ENCODE data around the gene MYBPC3.
"Not testable (repeated sequence)": the region's sequence is repeated elsewhere in the genome, so short reads cannot be mapped to it uniquely, and the experiment has no call there.

The MYBPC3 gene

GRCh38 chr11:47336595-47336994 is 15.9 kb downstream of the MYBPC3 start:
- DNase-seq: no peak

GRCh38 chr11:47335733-47336132 is 16.8 kb downstream of the MYBPC3 start:
- no peak for DNase-seq

- DNase-seq: not testable (repeated sequence)
Measured at GRCh38 chr11:47334699-47335411, 17.6 kb downstream of the MYBPC3 start.

GRCh38 chr11:47333886-47334443 is 18.5 kb downstream of the MYBPC3 start:
- DNase-seq: no peak

- no peak for DNase-seq
Measured at GRCh38 chr11:47333526-47333845, 19.0 kb downstream of the MYBPC3 start.

GRCh38 chr11:47332791-47333525 is 19.5 kb downstream of the MYBPC3 start:
- no peak for DNase-seq

DNA sequence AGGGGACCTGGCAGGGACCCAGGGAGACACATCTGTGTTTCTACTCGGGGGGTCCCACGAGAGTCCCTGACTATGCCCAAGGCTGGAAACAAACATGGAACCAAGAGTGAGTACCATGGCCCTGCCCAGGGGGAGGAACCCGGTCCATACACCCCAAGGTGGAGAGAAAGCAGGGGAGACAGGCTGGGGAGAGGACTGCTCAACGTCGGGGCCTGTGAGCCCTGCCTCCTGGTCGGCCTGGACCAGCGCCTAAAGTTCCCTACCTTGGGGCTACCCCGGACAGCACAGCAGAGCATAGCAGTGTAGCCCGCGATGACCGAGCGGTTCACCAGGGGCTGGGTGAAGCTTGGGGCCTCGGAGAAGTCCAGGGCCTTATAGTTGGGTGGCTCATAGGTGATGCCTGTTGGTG is 20.2 kb downstream of the MYBPC3 start:
- DNase-seq: no peak

GRCh38 chr11:47331454-47332302 is 20.8 kb downstream of the MYBPC3 start:
- DNase-seq: no peak

DNA sequence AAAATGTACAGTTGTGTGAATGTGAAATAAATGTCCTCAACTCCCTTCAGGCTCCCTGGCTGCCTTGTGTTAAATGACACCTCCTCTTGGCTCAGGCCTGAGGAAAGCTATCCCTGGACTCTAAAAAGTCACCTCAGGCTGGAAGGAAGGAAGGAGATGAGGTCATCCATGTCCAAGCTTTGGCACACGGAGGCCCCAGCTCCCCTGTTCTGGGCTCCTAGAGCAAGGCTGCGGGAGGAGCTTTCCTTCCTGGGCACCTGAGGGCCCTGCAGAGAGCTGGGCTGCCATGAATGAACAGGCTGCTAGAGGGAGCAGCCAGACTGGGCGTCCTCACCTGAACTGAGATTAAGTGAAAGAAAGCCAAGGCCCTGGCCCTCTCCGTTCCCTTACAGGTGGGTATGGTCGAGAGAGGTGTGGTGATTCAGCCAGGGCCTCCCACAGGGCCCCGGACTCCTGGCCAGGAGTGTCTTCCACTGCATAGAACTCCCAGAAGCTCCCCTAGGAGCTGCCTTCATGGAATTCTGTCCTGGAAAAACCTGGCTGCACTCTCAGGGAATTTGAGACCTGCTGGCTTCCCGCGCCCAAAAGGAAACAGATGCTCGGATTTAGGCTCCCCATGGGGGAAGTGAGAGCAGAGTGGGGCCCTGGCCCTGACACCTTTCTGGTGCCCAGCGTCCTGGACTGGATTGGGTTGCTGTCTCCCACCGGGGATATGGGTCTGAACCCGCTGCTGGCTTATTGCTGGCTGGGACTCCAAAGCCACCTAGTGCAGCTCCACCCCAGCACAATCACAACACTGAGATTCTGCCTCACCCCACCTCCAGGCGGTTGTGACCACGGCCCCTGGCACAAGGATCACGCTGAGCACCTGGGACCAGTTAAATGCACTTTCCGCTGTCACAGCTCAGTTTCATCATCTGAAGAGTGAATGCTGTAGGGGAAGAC is 22.2 kb downstream of the MYBPC3 start:
- no peak for DNase-seq

- DNase-seq: no peak
Measured at GRCh38 chr11:47329431-47329986, 23.0 kb downstream of the MYBPC3 start.

DNA sequence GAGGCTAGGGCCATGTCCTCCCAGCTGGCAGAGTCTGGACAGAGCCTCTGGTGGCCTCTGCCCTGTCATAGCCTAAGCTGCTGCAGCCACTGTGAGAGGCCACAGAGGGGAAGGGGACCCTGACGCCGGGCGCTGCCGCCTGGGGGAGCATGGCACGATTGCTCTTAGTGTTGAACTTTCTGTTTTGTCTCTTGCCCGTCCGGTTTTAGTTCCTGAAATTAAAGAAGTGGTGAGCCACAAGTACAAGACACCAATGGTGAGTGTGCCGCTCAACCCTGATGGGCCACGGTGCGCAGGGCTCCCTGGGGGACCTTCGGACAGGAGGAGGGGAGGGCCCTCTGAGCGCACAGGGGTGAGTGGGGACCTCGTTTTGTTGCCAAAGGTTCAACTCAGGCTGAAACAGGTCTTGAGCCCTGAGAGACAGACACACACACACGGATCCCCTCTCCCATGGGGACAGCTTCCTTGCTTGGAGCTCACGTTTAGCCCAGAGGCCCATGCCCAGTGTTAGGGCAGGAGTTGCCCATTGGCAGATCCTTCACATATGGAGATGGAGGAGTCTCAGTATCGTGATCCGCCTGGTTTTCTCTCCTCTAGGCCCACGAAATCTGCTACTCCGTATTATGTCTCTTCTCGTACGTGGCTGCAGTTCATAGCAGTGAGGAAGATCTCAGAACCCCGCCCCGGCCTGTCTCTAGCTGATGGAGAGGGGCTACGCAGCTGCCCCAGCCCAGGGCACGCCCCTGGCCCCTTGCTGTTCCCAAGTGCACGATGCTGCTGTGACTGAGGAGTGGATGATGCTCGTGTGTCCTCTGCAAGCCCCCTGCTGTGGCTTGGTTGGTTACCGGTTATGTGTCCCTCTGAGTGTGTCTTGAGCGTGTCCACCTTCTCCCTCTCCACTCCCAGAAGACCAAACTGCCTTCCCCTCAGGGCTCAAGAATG is 23.8 kb downstream of the MYBPC3 start:
- no peak for DNase-seq

- DNase-seq: no peak
Measured at GRCh38 chr11:47327949-47328348, 24.6 kb downstream of the MYBPC3 start.

DNA sequence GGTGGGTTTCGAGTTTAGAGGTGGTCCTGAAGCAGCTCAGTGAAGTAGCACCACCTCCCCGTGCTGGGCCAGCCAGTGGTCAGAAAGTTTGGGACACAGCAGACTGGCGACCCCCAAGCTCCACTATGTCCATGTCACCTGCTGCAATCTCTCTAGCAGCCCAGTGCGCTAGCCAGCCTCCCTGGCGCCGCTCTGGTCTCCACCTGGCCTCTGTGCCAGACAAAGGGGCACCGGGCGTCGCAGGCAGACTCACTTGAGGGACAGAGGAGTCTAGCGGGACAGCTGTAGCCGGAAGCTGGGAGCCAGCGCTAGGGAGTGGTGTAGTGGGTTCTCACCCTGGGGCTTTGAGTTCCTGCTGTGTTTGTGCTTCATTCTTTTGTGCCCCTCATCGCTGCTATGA is 25.5 kb downstream of the MYBPC3 start:
- DNase-seq: no peak

DNA sequence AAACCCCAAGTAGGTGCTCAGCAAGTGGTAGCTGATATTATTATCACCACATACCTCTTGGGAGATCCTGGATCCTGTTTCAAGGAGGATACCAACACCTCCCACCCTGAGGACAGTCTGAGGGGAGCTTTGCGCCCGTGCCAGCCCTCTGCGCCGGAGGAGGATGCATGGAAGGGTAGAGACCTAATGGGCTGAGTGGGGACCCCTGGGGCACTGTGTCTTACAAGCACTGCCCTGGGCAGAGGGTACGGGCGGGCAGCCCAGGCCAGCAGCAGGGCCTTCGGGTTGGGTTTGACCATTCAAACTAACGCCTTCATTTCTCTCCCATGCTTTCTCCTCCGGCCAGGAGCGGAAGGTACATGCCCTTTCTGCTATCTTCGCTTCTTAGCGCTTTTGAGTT is 26.3 kb downstream of the MYBPC3 start:
- DNase-seq: no peak

GRCh38 chr11:47325271-47326041 is 27.0 kb downstream of the MYBPC3 start:
- DNase-seq: no peak

DNA sequence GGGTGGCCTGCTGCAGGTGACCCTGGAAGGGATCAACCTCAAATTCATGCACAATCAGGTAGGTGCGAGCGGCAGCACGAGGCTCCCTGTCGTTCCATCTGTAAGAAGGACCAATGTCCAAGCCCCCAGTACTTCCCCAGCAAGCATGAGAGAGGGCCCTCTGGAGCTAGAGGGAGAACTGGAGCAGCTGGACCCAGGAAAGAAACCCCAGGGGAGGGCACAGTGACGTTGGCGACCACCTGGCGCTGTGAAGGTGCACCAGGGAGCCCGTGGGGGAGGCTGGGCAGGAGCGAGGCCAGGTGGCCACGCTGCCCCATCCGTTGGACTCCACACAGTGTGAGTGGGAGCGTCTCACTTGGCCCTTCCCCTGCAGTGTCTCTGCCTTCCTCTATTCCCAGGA is 28.0 kb downstream of the MYBPC3 start:
- no peak for DNase-seq

DNA sequence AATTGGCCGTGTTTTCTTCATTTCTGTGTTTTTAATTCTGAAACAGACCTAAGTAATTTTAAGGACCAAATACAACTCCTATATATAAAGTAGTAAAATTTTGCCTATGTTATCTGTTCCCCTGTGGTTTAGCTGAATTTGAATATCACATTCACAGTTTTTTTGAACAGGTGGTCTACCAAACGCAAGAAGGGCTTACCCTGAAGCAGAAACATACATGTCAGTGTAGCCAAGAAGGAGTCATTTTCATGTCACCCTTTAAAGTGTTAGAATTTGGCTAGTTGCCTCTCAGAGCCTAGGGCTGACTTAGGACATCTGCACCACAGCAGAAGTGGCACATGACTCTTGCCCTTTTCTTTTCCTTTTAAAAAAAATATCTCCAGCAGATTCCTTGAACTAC is 34.3 kb downstream of the MYBPC3 start:
- no peak for DNase-seq

DNA sequence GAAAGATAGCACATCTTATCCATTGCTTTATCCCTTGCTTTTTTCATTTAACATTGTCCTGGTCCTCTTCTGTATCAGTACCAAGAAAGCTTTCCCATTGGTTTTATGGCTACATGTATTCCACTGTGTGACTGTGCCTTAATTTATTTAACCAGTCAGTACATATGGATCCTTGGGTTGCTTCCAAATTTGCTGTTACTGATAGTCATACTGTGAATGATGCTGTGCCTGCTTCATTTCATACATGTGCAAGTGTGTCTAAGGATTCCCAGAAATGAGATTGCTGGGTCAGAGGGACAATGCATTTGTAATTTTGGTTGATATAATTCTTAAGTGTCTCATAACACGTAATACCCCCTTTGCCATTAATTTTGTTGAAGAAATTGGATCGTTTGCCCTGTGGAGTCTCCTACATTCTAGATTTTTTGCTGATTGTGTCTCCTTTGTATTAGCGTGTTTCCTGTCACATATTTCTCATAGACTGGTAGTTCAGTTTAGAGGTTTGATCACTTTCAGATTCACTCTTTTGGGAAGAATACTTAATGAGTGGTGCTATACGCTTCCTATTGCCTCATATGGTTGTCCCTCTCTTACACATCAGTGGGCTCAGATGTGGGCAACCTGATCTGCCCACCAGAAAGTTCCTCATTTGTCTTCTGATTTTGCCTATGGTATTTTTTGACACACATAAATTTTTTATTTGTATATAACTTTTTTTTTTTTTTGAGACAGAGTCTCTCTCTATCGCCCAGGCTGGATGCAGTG is 35.3 kb downstream of the MYBPC3 start:
- no peak for DNase-seq

DNA sequence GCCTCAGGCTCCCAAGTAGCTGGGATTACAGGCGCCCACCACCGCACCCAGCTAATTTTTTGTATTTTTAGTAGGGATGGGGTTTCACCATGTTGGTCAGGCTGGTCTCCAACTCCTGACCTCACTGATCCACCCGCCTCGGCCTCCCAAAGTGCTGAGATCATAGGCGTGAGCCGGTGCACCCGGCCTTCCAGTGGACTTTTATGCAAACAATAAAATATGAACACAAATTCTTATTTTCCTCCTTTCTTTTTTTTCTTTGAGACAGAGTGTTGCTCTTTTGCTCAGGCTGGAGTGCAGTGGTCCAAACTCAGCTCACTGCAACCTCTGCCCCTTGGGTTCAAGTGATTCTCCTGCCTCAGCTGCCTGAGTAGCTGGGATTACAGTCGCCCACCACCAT is 36.0 kb downstream of the MYBPC3 start:
- DNase-seq: not testable (repeated sequence)

All from stimulated activated CD4-positive, alpha-beta T cell treated with anti-CD3 and anti-CD28 coated beads, Interleukin-4, amount 100 ng/mL, for 24 hours (primary cell).